ENCODE data around the gene CAPN14.

Gene CAPN14

GRCh38 chr2:31248139-31248538 lies 30.8 kb upstream of the CAPN14 start:
- no peak for TF ChIP-seq YY1 (IDR thresholded peaks at IDR 0.05; ENCODE audit: low read depth)
- TF ChIP-seq EP300 (IDR thresholded peaks at IDR 0.05; ENCODE audit: borderline replicate concordance), result no peak
- TF ChIP-seq MAX (IDR thresholded peaks at IDR 0.05), result no peak
- TF ChIP-seq EGR1 (IDR thresholded peaks at IDR 0.05), result no peak
- TF ChIP-seq TEAD4 (IDR thresholded peaks at IDR 0.05), result no peak
- no peak for TF ChIP-seq RAD21 (IDR thresholded peaks at IDR 0.05; ENCODE audit: low read depth)
- no peak for TF ChIP-seq TCF12 (IDR thresholded peaks at IDR 0.05; ENCODE audit: low read depth)
- no peak for TF ChIP-seq ZBTB7A (IDR thresholded peaks at IDR 0.05; ENCODE audit: low read depth)
- no peak for TF ChIP-seq REST (IDR thresholded peaks at IDR 0.05; ENCODE audit: low read depth)
- no peak for TF ChIP-seq NFIC (IDR thresholded peaks at IDR 0.05)
- no peak for TF ChIP-seq CREB1 (IDR thresholded peaks at IDR 0.05; ENCODE audit: low read depth)
- no peak for TF ChIP-seq FOXM1 (IDR thresholded peaks at IDR 0.05; ENCODE audit: borderline replicate concordance, low read depth)
- TF ChIP-seq TAF1 (IDR thresholded peaks at IDR 0.05; ENCODE audit: low read depth), result no peak
- TF ChIP-seq USF1 (IDR thresholded peaks at IDR 0.05), result no peak
- no peak for TF ChIP-seq CEBPB (IDR thresholded peaks at IDR 0.05)

GRCh38 chr2:31247711-31248110 lies 30.4 kb upstream of the CAPN14 start:
- no peak for TF ChIP-seq FOXM1 (IDR thresholded peaks at IDR 0.05; ENCODE audit: borderline replicate concordance, low read depth)
- TF ChIP-seq TCF12 (IDR thresholded peaks at IDR 0.05; ENCODE audit: low read depth), result no peak
- TF ChIP-seq EP300 (IDR thresholded peaks at IDR 0.05; ENCODE audit: borderline replicate concordance), result no peak
- TF ChIP-seq TAF1 (IDR thresholded peaks at IDR 0.05; ENCODE audit: low read depth), result no peak
- TF ChIP-seq CEBPB (IDR thresholded peaks at IDR 0.05), result no peak
- no peak for TF ChIP-seq CREB1 (IDR thresholded peaks at IDR 0.05; ENCODE audit: low read depth)
- TF ChIP-seq RAD21 (IDR thresholded peaks at IDR 0.05; ENCODE audit: low read depth), result no peak
- TF ChIP-seq NFIC (IDR thresholded peaks at IDR 0.05), result no peak
- TF ChIP-seq EGR1 (IDR thresholded peaks at IDR 0.05), result no peak
- no peak for TF ChIP-seq REST (IDR thresholded peaks at IDR 0.05; ENCODE audit: low read depth)
- no peak for TF ChIP-seq MAX (IDR thresholded peaks at IDR 0.05)
- no peak for TF ChIP-seq TEAD4 (IDR thresholded peaks at IDR 0.05)
- no peak for TF ChIP-seq ZBTB7A (IDR thresholded peaks at IDR 0.05; ENCODE audit: low read depth)
- no peak for TF ChIP-seq YY1 (IDR thresholded peaks at IDR 0.05; ENCODE audit: low read depth)
- TF ChIP-seq USF1 (IDR thresholded peaks at IDR 0.05), result no peak

GRCh38 chr2:31246184-31246852 lies 29.0 kb upstream of the CAPN14 start:
- TF ChIP-seq CEBPB (IDR thresholded peaks at IDR 0.05) (no peak), YY1 (IDR thresholded peaks at IDR 0.05; ENCODE audit: low read depth) (no peak), TAF1 (IDR thresholded peaks at IDR 0.05; ENCODE audit: low read depth) (no peak), NFIC (IDR thresholded peaks at IDR 0.05) (no peak), EGR1 (IDR thresholded peaks at IDR 0.05) (no peak), TCF12 (IDR thresholded peaks at IDR 0.05; ENCODE audit: low read depth) (no peak)

GRCh38 chr2:31244101-31244500 lies 26.8 kb upstream of the CAPN14 start:
- TF ChIP-seq TEAD4 (IDR thresholded peaks at IDR 0.05) (no peak), RAD21 (IDR thresholded peaks at IDR 0.05; ENCODE audit: low read depth) (no peak), TAF1 (IDR thresholded peaks at IDR 0.05; ENCODE audit: low read depth) (no peak), MAX (IDR thresholded peaks at IDR 0.05) (no peak), USF1 (IDR thresholded peaks at IDR 0.05) (no peak), TCF12 (IDR thresholded peaks at IDR 0.05; ENCODE audit: low read depth) (no peak), YY1 (IDR thresholded peaks at IDR 0.05; ENCODE audit: low read depth) (no peak)

GRCh38 chr2:31243053-31243452 lies 25.7 kb upstream of the CAPN14 start:
- no peak for TF ChIP-seq ZBTB7A (IDR thresholded peaks at IDR 0.05; ENCODE audit: low read depth)
- no peak for TF ChIP-seq TEAD4 (IDR thresholded peaks at IDR 0.05)

All from Ishikawa (cell line).